Type B pancreatic cell (in vitro differentiated cells): ENCODE measurements around the gene SLC44A1. TPM values are rescaled to one million over a fixed set of nuclear protein-coding genes. Genes with fewer than 3 reads are reported as not detected.

Source experiments
- DNase-seq: peaks from one replicate; pipeline ENCODE4 v3.0.0; 2021; ENCODE audit warnings: mixed read lengths; ENCODE audit not compliant: unreplicated experiment; ENCODE audit errors: extremely low spot score
- H3K27ac Mint-ChIP-seq: 2 replicates; pipeline ENCODE4 v1.8.0; 2021; ENCODE audit warnings: mild to moderate bottlenecking, mixed read lengths
- H3K27me3 Mint-ChIP-seq: 2 replicates; pipeline ENCODE4 v1.8.0; 2021; ENCODE audit warnings: mixed read lengths
- H3K36me3 Mint-ChIP-seq: 2 replicates; pipeline ENCODE4 v1.8.0; 2021; ENCODE audit warnings: mixed read lengths
- H3K4me1 Mint-ChIP-seq: one replicate; pipeline ENCODE4 v1.8.0; 2021; ENCODE audit warnings: mixed read lengths; ENCODE audit not compliant: unreplicated experiment
- H3K4me3 Mint-ChIP-seq: 2 replicates; pipeline ENCODE4 v1.8.0; 2021; ENCODE audit warnings: mild to moderate bottlenecking, mixed read lengths
- H3K9me3 Mint-ChIP-seq: 2 replicates; pipeline ENCODE4 v1.8.0; 2021; ENCODE audit warnings: mixed read lengths
- total RNA-seq: library from RNA; stranded (reverse); gene quantifications from 2 replicates; pipeline ENCODE4 v1.2.1, GENCODE V29; 2021; ENCODE audit warnings: low replicate concordance
- TF ChIP-seq, protein P1 (sequence below): fragments of 200-600 bp; sonication (generic); conservative IDR thresholded peaks from 2 replicates; pipeline ENCODE4 v1.5.0; 2021; ENCODE audit warnings: antibody characterized with exemption, mild to moderate bottlenecking

Gene SLC44A1
- total RNA-seq, 1 donor from 2014 or later, result 47.2 TPM

DNA sequence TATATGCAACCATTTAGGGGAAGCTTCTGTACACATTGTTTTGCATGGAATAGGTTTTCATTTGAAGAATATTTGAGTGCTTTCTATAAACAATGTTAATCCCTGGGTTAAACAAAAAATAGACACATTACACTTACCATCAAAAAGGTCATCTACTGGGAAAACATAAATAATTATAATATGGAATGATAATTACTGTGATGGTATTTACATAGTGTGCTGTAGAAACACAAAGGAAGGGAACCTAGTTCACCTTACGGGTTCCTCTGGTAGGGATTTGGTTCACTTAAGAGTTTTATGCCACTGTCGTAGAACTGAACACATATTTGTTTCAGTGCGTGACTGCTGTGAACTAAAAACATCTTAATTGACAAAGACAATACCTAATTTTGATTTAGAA lies 44.9 kb downstream of the SLC44A1 start:
- H3K27me3 Mint-ChIP-seq, result no peaks in the 10 kb centered on the region
- peaks cover 19% of the 10 kb centered on the region for H3K4me1 Mint-ChIP-seq
- peaks cover 4% of the 10 kb centered on the region for H3K36me3 Mint-ChIP-seq
- H3K4me3 Mint-ChIP-seq, result no peak overlapping the region
- DNase-seq, result no peak
- H3K9me3 Mint-ChIP-seq, result no peaks in the 10 kb centered on the region
- H3K27ac Mint-ChIP-seq, result peak overlapping the region; percentile 48
- TF ChIP-seq, protein P1, sequence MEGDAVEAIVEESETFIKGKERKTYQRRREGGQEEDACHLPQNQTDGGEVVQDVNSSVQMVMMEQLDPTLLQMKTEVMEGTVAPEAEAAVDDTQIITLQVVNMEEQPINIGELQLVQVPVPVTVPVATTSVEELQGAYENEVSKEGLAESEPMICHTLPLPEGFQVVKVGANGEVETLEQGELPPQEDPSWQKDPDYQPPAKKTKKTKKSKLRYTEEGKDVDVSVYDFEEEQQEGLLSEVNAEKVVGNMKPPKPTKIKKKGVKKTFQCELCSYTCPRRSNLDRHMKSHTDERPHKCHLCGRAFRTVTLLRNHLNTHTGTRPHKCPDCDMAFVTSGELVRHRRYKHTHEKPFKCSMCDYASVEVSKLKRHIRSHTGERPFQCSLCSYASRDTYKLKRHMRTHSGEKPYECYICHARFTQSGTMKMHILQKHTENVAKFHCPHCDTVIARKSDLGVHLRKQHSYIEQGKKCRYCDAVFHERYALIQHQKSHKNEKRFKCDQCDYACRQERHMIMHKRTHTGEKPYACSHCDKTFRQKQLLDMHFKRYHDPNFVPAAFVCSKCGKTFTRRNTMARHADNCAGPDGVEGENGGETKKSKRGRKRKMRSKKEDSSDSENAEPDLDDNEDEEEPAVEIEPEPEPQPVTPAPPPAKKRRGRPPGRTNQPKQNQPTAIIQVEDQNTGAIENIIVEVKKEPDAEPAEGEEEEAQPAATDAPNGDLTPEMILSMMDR, result no peak

DNA sequence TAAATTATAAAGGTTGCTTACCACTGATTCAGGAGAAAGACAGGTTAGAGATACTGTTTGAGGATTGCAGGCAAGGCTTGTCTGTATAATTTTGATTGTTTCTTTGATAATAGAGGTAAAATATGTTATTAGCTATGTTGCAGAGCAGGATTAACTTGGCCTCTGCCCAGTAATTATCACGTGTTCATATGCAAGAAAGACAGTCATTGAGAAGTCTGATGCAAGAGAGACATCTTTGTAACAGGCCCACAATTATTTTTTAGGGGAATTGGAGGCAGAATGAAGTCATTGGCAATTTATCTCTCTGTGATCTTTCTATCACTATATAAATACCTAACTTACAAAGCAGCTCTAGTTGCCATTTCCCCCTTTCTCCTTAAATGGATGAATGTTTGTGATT lies 46.0 kb downstream of the SLC44A1 start:
- H3K27me3 Mint-ChIP-seq, result no peaks in the 10 kb centered on the region
- peak overlapping the region; percentile 61 for H3K4me3 Mint-ChIP-seq
- H3K4me1 Mint-ChIP-seq, result peaks cover 27% of the 10 kb centered on the region
- no peaks in the 10 kb centered on the region for H3K9me3 Mint-ChIP-seq
- H3K36me3 Mint-ChIP-seq, result peaks cover 2% of the 10 kb centered on the region
- DNase-seq, result no peak
- H3K27ac Mint-ChIP-seq, result peak overlapping the region; percentile 93
- TF ChIP-seq, protein P1, result no peak

DNA sequence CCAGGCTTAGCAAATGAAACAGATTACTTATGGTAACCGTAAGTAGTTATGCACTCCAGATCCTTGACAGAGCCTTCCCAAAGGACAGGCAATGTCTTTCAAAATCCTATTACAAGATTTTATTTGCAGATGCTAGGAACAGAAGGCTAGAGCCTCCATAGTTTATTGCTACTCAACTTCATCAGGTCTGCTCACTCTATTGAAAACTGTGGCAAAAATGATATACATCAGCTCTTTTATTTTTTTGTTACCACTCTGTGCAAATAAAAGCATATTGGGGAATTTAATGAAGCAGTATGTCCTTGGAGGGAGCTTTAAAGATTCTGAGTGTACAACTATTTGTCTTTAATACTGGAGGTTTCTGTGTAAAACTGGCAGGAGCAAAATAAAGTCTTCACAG lies 46.5 kb downstream of the SLC44A1 start:
- TF ChIP-seq, protein P1, result no peak
- Mint-ChIP-seq H3K9me3 (no peaks in the 10 kb centered on the region), H3K27me3 (no peaks in the 10 kb centered on the region), H3K27ac (peak overlapping the region; percentile 93), H3K4me1 (peaks cover 27% of the 10 kb centered on the region), H3K36me3 (no peaks in the 10 kb centered on the region), H3K4me3 (peak overlapping the region; percentile 61)
- DNase-seq, result no peak

DNA sequence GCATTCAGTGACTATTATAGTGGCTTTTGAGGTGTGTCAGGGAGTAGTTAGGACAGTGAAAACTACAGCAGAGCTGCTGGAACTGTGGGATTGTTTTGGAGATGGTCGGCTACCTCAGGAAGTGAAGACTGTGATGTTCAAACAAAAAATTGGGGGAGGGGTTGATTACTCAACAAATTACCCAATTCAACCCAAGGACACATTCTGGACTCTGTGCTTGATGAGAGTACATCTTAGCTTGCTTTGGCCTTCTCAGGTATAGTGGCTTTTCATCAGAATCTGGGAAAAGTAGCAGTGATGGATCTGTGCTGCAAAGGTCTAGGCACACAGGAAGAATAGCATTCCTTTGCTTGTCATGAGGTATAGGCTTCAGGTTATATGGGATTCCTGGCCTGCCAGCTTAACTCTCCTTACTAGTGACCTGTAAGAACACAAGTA lies 47.0 kb downstream of the SLC44A1 start:
- no peaks in the 10 kb centered on the region for H3K36me3 Mint-ChIP-seq
- no peaks in the 10 kb centered on the region for H3K27me3 Mint-ChIP-seq
- no peaks in the 10 kb centered on the region for H3K9me3 Mint-ChIP-seq
- TF ChIP-seq, protein P1, result no peak
- DNase-seq, result no peak
- H3K4me3 Mint-ChIP-seq, result peak overlapping the region; percentile 26
- peaks cover 32% of the 10 kb centered on the region for H3K4me1 Mint-ChIP-seq
- H3K27ac Mint-ChIP-seq, result peak overlapping the region; percentile 93

DNA sequence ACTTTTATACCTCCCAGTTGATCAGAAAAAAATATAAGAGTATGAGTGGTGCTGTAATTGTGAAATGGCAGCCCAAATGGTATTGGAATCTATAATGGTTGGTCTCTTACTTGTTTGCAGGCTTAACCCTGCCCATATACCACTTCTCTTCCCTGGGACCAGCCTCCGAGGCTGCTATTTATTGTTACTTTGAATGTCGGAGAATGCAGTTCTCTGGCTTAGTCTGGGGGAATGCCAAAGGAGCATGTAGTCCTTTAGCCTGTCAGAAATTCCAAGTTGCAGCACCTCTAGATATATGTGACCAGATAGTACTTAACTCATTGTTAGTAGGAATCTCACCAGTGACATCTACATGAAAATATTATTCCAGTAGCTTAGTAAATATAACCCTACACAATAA lies 47.5 kb downstream of the SLC44A1 start:
- Mint-ChIP-seq H3K4me1 (peaks cover 37% of the 10 kb centered on the region), H3K9me3 (no peaks in the 10 kb centered on the region), H3K27ac (peak overlapping the region; percentile 93), H3K36me3 (peaks cover 2% of the 10 kb centered on the region), H3K4me3 (peak overlapping the region; percentile 26), H3K27me3 (no peaks in the 10 kb centered on the region)
- TF ChIP-seq, protein P1, result no peak
- DNase-seq, result no peak

DNA sequence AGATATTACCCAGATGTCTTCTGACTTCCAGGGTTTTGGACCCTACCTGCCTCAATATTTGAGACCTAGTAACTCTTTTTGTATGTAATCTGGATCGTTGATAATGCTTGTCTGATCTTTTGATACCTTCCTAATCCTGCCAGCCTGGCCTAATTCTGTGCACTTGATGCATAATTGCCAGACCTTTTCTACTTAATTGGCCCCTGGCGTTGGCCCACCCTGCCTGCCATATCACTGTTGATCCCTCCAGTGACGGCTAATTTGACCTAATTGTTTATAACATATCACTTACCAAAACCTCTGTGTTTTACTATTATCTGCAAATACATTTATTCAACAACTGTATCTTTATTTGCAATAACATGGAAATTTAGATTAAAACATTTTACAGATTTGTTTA lies 49.0 kb downstream of the SLC44A1 start:
- Mint-ChIP-seq H3K4me1 (peaks cover 39% of the 10 kb centered on the region), H3K27ac (peak overlapping the region; percentile 74), H3K36me3 (peaks cover 4% of the 10 kb centered on the region), H3K27me3 (no peaks in the 10 kb centered on the region), H3K4me3 (no peak overlapping the region), H3K9me3 (no peaks in the 10 kb centered on the region)
- TF ChIP-seq, protein P1, result no peak
- no peak for DNase-seq
